Stimulated activated CD8-positive, alpha-beta memory T cell treated with anti-CD3 and anti-CD28 coated beads, Interleukin-2, amount 100 ng/mL, for 48 hours (primary cell): ENCODE measurements around the gene APMAP.

Experiments
- DNase-seq, 2 donors: peaks; one replicate each; pipeline ENCODE4 v3.0.0-alpha.2; 2020; ENCODE audit warnings: low read depth in 2 of 2

APMAP gene, protein sequence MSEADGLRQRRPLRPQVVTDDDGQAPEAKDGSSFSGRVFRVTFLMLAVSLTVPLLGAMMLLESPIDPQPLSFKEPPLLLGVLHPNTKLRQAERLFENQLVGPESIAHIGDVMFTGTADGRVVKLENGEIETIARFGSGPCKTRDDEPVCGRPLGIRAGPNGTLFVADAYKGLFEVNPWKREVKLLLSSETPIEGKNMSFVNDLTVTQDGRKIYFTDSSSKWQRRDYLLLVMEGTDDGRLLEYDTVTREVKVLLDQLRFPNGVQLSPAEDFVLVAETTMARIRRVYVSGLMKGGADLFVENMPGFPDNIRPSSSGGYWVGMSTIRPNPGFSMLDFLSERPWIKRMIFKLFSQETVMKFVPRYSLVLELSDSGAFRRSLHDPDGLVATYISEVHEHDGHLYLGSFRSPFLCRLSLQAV

GRCh38 chr20:24992487-24993205 is at the start of gene APMAP:
TSS of gene APMAP (minus strand) at chr20:24992751. CDS start at chr20:24992688, 63 bp downstream.
- peak; percentile 95 to 96 for DNase-seq

DNA sequence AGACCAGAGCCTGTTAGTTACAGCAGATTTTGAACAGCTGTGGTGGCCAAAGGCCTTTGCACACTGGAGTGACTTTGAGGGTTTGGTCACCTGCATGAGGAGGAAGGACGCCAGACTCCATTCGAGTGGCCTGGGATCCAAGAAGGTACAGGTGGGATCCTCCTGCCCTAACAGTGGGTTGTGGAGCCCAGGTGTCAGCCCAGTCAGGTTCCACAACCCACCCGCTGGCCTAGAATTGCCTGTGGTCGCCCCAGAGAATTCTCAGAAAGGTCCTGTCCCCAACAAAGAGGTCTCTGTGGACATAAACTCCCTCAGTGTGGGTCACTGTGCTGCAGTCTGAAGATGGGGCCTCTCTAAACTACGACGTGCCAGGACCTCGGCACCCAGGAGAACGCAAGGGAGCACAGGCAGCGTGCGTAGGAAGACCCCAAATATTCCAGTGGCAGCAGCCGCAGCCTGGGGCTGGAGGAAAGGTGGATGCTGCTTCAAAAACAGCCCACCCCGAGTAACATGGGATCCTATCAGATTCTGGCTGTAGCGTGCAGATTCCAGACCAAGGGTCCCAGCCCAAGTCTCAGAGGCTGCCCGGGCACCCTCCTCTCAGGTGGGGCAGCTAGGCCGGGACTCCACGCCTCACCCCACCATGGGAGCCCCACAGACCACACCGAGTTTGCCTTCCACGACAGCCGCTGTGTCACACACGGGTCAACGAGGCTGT is 49.4 kb upstream of the APMAP start:
- no peak for DNase-seq

- DNase-seq: no peak
Observed at GRCh38 chr20:25040438-25040831, 47.9 kb upstream of the APMAP start.

DNA sequence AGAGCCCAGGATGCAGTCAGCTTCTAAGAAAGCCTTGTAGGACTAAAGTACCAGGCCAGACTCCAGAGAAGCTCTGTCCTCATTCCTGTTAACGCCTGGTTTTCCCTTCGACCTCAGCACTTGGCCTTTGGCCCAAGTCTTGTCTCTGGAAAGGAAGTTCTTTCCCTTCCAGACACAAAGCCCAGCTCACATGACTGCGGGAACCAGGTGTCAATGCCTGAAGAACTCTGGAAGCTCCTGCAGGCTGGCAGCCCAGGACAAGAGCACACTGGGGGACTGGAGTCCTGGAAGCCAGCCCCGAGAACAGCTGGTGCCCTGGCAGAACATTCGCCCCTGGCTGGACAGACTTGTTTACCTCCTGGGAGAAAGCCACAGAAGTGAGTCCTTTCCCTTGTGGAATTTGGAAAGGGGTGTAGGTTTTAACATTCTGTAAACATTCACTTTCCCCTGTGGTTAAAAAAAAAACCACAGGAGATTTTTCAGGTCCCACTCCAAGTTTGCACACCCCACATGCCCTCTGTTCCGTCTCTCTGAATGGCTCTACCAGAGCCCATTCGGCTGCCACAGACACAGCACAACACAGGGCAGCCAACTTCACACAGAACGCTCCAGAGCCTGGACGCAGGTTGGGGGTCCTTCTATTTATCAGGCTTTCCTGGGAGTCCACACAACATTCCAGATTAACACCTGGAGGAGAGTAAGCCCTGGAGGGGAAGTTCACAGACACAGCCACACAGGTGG is 47.3 kb upstream of the APMAP start:
- no peak for DNase-seq

- no peak for DNase-seq
Observed at GRCh38 chr20:25038591-25039015, 46.1 kb upstream of the APMAP start.

GRCh38 chr20:25038103-25038410 is 45.5 kb upstream of the APMAP start:
- DNase-seq: no peak

GRCh38 chr20:25037288-25038102 is 44.9 kb upstream of the APMAP start:
- DNase-seq: no peak

DNA sequence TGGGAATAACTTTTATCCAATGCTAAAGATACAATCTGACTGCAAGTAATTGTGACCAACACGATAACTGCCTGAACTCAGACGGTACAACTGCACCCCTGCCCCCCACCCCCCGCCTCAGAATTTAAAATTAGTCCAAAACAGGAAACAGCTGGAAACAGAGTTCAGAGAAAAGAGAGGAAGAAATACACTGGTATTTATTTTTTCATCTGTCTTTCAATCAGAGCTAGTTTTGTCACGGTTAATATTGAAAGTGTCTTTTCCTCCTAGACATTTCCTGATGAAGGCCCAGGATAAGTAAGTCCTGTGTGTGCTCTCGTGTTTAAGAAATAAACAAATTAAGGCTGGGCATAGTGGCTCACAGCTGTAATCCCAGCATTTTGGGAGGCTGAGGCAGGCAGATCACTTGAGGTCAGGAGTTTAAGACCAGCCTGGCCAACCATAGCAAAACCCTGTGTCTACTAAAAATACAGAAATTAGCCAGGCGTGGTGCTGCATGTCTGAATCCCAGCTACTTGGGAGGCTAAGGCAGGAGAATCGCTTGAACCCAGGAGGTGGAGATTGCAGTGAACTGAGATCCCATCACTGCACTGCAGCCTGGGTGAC is 43.9 kb upstream of the APMAP start:
- no peak for DNase-seq

DNA sequence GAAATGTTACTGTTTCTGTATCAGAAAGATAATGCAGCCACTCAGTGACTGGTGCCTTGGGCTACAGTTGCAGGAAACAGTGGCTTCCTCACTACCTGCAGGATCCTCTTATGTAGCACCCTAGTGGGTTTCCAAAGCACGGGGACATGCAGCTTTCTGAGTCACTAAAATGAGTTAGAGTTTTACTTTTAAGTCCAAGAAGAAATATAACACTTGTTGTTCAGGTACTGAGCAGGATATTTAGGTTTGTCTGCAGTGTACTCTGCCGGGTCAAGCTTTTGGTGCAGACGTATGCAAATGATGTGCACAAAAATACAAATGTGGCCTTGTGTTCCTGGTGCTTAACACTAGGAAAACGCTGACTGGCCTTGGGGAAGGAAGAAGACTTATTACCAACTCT is 43.4 kb upstream of the APMAP start:
- DNase-seq: no peak

- DNase-seq: no peak
Observed at GRCh38 chr20:25033924-25034300, 41.4 kb upstream of the APMAP start.

DNA sequence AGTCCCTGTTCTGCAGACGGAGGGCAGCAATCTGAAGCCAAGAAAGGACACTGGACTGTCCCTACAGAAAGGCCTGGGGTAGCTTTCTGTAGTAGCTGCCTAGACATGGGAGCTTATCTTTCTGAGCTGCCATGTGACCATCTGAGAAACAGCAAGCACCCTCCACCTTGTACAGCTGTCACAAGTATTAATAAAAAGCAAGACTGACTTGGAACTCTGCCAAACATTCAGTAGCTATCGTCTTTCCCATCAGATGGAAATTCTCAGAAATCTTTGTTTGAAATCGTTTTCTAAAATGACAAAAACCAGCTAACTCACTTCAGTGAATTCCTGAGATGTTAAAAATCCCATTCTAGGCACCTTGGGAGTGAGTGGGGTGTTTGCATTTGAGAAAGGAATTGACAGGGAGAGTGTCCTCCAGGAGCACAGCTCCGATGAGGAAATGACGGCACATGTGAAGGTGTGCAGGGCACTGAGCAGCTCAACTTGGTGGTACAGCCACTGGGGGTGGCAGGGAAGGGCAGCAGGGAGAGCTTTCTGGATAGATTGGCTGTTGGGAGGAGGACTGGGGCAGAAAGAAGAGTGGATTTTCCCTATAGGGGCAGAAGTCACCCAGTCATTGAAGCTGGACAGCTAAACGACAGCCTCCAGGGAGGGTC is 40.8 kb upstream of the APMAP start:
- DNase-seq: no peak

GRCh38 chr20:25032478-25033264 is 40.1 kb upstream of the APMAP start:
- no peak for DNase-seq

- no peak for DNase-seq
Observed at GRCh38 chr20:25032065-25032477, 39.5 kb upstream of the APMAP start.

GRCh38 chr20:25031241-25031640 is 38.7 kb upstream of the APMAP start:
- DNase-seq: no peak

GRCh38 chr20:25030649-25031207 is 38.2 kb upstream of the APMAP start:
- DNase-seq: no peak

GRCh38 chr20:25030007-25030648 is 37.6 kb upstream of the APMAP start:
- DNase-seq: no peak

- no peak for DNase-seq
Observed at GRCh38 chr20:25025986-25026605, 33.5 kb upstream of the APMAP start.
